ES-I3 (cell line): ENCODE measurements around the gene SLC4A3.

Experiments used
- H3K36me3 ChIP-seq: 2 replicates; pipeline ENCODE4 v1.6.1; 2013; ENCODE audit warnings: mild to moderate bottlenecking, low read length, control low read depth, moderate library complexity; ENCODE audit not compliant: insufficient read depth
- H3K4me1 ChIP-seq: 2 replicates; pipeline ENCODE4 v1.6.1; 2013; ENCODE audit warnings: mild to moderate bottlenecking, control low read depth, low read length; ENCODE audit not compliant: insufficient read depth
- H3K9ac ChIP-seq: 2 replicates; pipeline ENCODE4 v1.6.1; 2013; ENCODE audit warnings: low read depth, mild to moderate bottlenecking, low read length, moderate library complexity
- H3K9me3 ChIP-seq: 2 replicates; pipeline ENCODE4 v1.6.1; 2013; ENCODE audit warnings: mild to moderate bottlenecking, low read length, moderate library complexity; ENCODE audit not compliant: control insufficient read depth, insufficient read depth

Gene SLC4A3

GRCh38 chr2:219633276-219634065 lies 6.0 kb downstream of the SLC4A3 start:
- Histone ChIP-seq H3K36me3 (no peaks in the 10 kb centered on the region), H3K4me1 (peaks cover 4% of the 10 kb centered on the region; the same call in 1 of the 2 replicates), H3K9ac (no peak overlapping the region), H3K9me3 (no peaks in the 10 kb centered on the region)

GRCh38 chr2:219634171-219634940 lies 6.9 kb downstream of the SLC4A3 start:
- no peaks in the 10 kb centered on the region for H3K4me1 ChIP-seq
- no peaks in the 10 kb centered on the region for H3K9me3 ChIP-seq
- no peak overlapping the region for H3K9ac ChIP-seq
- H3K36me3 ChIP-seq, result no peaks in the 10 kb centered on the region

DNA sequence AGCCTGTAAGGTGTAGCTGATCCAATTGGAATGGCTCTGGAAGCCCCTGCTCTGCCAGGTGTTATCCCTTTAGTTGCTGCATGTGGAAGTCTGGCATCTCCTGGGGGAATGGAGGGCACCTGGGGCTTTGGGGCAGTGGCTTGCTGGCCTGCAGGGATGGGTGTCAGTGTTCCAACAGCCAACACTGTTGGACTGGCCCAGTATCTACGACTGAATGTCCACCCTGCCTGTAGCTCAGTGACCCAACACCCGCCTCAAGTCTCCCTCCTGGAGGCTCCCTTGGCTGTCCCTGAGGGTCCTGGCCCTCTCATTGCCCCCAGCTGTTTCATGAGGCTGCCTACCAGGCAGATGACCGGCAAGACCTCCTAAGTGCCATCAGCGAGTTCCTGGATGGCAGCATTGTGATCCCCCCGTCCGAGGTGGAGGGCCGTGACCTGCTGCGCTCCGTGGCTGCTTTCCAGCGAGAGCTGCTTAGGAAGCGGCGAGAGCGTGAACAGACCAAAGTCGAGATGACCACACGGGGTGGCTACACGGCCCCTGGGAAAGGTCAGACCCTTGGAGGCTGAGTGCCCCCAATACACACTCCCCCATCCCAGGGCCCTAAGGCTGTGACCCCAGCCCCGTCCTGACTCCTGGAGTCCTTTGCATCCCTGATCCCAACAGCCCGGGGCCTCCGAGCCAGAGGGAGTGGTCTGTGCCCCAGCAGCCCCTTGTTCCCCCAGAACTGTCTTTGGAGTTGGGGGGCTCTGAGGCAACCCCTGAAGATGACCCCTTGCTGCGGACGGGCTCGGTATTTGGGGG lies 7.7 kb downstream of the SLC4A3 start:
- Histone ChIP-seq H3K4me1 (no peaks in the 10 kb centered on the region), H3K36me3 (no peaks in the 10 kb centered on the region), H3K9ac (no peak overlapping the region), H3K9me3 (no peaks in the 10 kb centered on the region)

GRCh38 chr2:219636144-219636915 lies 8.9 kb downstream of the SLC4A3 start:
- Histone ChIP-seq H3K4me1 (no peaks in the 10 kb centered on the region), H3K36me3 (no peaks in the 10 kb centered on the region), H3K9me3 (no peaks in the 10 kb centered on the region), H3K9ac (no peak overlapping the region)

- no peaks in the 10 kb centered on the region for H3K9me3 ChIP-seq
- H3K36me3 ChIP-seq, result no peaks in the 10 kb centered on the region
- H3K9ac ChIP-seq, result no peak overlapping the region
- peaks cover 3% of the 10 kb centered on the region; the same call in 1 of the 2 replicates for H3K4me1 ChIP-seq
Observed at GRCh38 chr2:219636941-219637841, 9.8 kb downstream of the SLC4A3 start.

DNA sequence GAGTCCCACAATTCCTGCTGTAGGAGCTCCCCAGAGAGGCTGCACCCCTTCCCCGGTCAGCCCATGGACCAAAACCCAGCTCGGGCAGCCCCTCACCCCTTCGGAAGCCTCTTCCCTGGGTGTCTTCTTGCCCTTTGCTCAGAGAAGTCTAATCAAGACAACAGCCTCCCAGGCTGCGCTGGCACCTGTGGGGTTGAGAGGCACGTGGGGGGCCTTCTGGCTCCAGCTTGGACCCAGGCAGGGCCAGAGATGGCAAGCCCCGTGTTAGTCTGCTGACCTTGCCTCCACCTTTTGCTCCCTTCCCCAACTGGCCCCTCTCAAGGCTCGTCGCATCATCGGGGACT lies 10.4 kb downstream of the SLC4A3 start:
- H3K4me1 ChIP-seq, result peaks cover 7% of the 10 kb centered on the region; the same call in 1 of the 2 replicates
- H3K36me3 ChIP-seq, result no peaks in the 10 kb centered on the region
- no peaks in the 10 kb centered on the region for H3K9me3 ChIP-seq
- no peak overlapping the region for H3K9ac ChIP-seq

- Histone ChIP-seq H3K9ac (no peak overlapping the region), H3K4me1 (peaks cover 12% of the 10 kb centered on the region; the same call in 1 of the 2 replicates), H3K36me3 (no peaks in the 10 kb centered on the region), H3K9me3 (no peaks in the 10 kb centered on the region)
Observed at GRCh38 chr2:219638217-219638947, 11.0 kb downstream of the SLC4A3 start.

- Histone ChIP-seq H3K4me1 (peaks cover 16% of the 10 kb centered on the region; the same call in 1 of the 2 replicates), H3K9ac (no peak overlapping the region), H3K9me3 (no peaks in the 10 kb centered on the region), H3K36me3 (no peaks in the 10 kb centered on the region)
Observed at GRCh38 chr2:219638948-219639755, 11.7 kb downstream of the SLC4A3 start.

DNA sequence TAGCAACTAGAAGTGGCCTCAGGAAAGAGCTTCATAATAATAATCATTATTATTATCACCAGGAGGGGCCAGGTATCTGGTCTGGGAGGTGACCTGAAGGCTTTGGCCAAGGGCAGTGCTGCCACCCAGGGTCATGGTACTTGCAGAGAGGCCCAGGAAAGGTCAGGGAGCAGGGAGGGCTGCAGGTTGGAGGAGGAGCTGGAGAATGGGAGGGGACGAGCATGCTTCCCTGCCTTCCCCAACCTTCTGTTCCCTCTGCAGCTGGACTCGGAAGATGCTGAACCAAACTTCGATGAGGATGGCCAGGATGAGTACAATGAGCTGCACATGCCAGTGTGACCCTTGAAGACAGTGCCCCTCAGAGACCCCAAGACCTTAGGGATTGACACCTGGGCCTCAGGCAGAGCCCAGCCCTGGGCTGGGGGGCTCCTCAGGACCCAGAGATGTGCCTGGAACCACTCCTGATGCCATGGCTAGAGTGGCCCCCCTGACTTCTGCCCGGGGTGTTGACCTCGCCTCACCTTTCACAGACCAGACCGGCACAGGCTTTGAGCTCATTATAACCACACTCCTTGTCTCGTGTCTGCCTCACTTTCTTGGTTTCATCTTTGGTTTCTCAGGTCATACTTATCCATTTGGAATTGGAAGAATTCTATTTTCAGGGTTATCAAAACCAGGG lies 14.1 kb downstream of the SLC4A3 start:
- H3K9me3 ChIP-seq, result no peaks in the 10 kb centered on the region

DNA sequence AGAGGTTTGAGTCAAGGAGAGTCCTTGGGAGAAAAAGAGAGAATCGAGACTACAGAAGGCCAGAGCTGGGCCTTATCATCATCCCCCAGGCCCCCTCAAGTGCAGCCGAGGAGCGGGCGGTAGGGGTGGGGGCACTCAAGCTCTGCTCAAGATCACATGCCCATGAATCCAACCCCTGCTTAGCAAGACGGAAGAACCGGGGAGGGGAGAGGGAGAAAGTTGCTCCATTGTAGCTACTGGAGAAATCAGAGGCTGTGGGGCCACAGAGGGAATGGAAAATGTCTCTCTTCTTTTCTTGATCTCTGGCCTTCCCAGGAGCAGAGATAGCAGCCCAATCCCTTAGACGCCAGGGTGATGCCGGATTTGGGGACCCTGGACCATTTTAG lies 14.6 kb downstream of the SLC4A3 start:
- H3K9ac ChIP-seq, result no peak overlapping the region
- H3K36me3 ChIP-seq, result no peaks in the 10 kb centered on the region
- no peaks in the 10 kb centered on the region for H3K9me3 ChIP-seq
- peaks cover 34% of the 10 kb centered on the region for H3K4me1 ChIP-seq

More for the DNA sequence above, 14.1 kb downstream of the SLC4A3 start:
- H3K9ac ChIP-seq, result no peak overlapping the region
- peaks cover 34% of the 10 kb centered on the region for H3K4me1 ChIP-seq
- no peaks in the 10 kb centered on the region for H3K36me3 ChIP-seq

DNA sequence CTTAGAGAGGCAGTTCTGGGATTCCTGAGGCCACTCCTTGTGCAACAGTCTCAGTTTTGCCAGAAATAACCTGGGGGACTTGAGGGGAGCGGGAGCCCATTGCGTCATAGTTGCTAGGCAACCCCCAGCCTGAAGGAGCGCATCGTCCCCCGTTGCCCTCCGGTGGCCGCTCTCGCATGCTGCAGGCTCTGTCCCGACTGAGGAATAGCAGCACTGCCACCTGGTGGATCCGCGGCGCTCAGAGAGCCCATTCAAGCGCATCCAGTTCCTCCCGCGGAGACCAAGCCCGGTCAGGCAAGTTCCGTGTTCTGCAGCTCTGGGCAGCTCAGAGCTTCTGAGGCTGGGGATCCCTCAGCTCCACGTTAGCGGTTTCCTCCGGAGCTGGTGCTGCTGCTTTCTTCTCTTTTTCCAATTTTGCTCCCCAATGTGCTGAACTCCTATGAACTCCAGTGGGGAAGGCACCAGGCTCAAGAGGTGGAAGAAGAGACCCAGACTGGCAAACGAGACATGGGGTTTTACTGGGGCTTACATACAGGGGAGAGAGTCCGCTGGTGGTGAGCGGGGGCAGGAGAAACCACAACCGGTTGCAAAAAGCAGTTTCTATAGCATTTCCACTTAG lies 15.1 kb downstream of the SLC4A3 start:
- Histone ChIP-seq H3K4me1 (peaks cover 34% of the 10 kb centered on the region), H3K9ac (peak overlapping the region; percentile 17; the same call in 1 of the 2 replicates), H3K9me3 (no peaks in the 10 kb centered on the region), H3K36me3 (no peaks in the 10 kb centered on the region)
